AG04450 (cell line): ENCODE data around the gene SFXN5. TPM values are rescaled to one million over a fixed set of nuclear protein-coding genes. Genes with fewer than 3 reads are reported as not detected.

Source experiments
- CTCF ChIA-PET: fragments of 300-600, 350-600 bp; formaldehyde crosslinking; extraction: SDS; loops from one replicate; lab custom pipeline; 2022; ENCODE audit warnings: antibody characterized with exemption, inconsistent platforms; lab: Charles Lee
- POLR2A ChIA-PET: fragments of 350-600 bp; formaldehyde crosslinking; extraction: SDS; loops from one replicate; lab custom pipeline; 2021; ENCODE audit warnings: antibody characterized with exemption, inconsistent platforms; lab: Yijun Ruan, JAX
- DNase-seq: peaks from one replicate; pipeline ENCODE4 v3.0.0-alpha.2; 2011; ENCODE audit warnings: low read depth, low spot score
- H3K27ac ChIP-seq: one replicate; pipeline ENCODE4 v1.5.1; 2012; ENCODE audit warnings: low read depth, low read length, control low read depth
- H3K27me3 ChIP-seq: one replicate; pipeline ENCODE4 v1.6.0; 2012; ENCODE audit warnings: low read length; ENCODE audit not compliant: control insufficient read depth, insufficient read depth
- H3K4me3 ChIP-seq: 2 replicates; pipeline ENCODE4 v1.5.1; 2011; ENCODE audit warnings: mild to moderate bottlenecking, low read depth, low read length, control low read depth
- H3K9me3 ChIP-seq: 2 replicates; pipeline ENCODE4 v1.5.1; 2012; ENCODE audit warnings: low read length; ENCODE audit not compliant: control insufficient read depth, insufficient read depth
- polyA plus RNA-seq: library from polyadenylated mRNA; depleted of rRNA; stranded (reverse); fragments of >200 nt; gene quantifications from 2 replicates; pipeline ENCODE4 v1.2.3, GENCODE V29; 2011
- TF ChIP-seq, protein P1 (sequence below): IDR thresholded peaks from 2 replicates; pipeline ENCODE4 v1.5.1; 2011; ENCODE audit warnings: low read depth, low read length, control low read depth, inconsistent platforms

Gene SFXN5
- polyA plus RNA-seq, 1 experiment = 11.8 TPM

DNA sequence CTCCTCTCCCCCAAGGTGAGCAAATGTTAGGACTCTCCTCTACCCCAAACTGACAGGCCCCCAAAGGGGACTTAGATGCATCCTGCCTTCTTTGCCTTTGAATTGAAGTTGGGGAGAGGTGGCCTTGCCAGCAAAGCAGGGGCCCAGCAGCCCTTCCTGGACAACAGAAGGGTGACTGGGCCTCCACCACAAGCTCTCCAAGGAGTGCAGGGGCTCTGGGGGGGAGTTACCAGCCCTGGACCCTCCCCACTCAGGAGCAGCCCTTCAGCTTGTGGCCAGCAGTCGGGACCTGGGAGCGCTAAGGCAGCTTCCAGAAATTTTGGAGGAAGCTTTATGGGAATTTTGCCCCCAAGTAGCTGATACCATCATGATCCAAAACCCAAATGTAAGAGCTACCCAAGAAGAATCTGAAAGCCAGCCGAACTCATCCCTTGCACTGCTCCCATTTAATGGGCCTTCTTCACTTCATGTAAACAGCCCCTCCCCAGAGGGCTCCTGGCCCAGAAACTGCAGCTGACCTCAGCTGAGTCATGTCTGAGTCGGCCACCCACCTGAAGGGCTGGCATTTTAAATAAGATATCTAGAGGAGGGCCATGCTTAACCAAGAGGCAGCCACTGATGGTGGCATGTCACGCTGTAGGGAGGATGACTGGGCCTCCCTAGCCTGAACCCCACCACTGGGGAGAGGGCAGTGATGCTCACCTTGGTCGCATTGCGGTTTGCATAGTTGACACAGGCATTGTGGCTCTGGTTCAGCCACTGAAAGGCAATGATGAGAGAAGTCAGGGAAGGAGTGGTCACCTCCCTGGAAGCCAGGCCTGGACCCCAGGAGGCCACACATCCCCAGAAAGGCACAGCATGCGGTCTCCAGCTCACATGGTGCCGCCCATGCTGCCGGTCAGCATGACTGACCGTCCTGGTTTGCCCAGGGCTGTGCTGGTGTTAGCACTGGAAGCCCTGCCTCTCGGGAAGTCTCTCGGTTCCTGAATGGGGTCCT lies 71.5 kb downstream of the SFXN5 start:
- CTCF ChIA-PET = interaction anchor here (0.6 to 2.1 kb wide), 4 partner anchors 26 to 416 kb away, joined by 3 to 5 read pairs (median 4); no protein-coding TSS in a partner anchor

DNA sequence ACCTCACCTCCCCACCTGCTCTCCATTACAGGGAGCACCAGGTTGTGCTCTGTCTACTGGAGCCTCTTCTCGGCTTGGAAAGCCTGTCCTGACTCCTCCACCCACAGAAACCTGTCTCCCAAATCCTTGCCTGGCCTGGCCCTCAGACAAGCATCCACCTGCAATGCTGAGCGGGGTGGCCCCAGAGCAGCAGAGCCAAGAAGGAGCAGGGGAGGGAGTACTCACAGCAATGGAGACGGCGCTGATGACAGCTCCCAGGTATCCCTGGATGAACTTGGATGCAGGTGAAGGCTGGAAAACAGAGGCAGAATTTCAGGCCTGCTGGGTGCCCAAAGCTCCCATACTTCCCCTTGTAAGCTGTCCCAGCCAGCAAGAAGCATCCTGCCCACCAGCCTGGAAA lies 72.8 kb downstream of the SFXN5 start:
- no peak for DNase-seq
- TF ChIP-seq, protein P1, sequence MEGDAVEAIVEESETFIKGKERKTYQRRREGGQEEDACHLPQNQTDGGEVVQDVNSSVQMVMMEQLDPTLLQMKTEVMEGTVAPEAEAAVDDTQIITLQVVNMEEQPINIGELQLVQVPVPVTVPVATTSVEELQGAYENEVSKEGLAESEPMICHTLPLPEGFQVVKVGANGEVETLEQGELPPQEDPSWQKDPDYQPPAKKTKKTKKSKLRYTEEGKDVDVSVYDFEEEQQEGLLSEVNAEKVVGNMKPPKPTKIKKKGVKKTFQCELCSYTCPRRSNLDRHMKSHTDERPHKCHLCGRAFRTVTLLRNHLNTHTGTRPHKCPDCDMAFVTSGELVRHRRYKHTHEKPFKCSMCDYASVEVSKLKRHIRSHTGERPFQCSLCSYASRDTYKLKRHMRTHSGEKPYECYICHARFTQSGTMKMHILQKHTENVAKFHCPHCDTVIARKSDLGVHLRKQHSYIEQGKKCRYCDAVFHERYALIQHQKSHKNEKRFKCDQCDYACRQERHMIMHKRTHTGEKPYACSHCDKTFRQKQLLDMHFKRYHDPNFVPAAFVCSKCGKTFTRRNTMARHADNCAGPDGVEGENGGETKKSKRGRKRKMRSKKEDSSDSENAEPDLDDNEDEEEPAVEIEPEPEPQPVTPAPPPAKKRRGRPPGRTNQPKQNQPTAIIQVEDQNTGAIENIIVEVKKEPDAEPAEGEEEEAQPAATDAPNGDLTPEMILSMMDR = no peak
- POLR2A ChIA-PET = no interaction called here
- Histone ChIP-seq H3K27ac (no peak overlapping the region), H3K4me3 (no peak overlapping the region), H3K27me3 (no peaks in the 10 kb centered on the region), H3K9me3 (no peaks in the 10 kb centered on the region)
- CTCF ChIA-PET = interaction anchor here (2.1 kb wide), 1 partner anchor 179 kb away, joined by 5 read pairs; no protein-coding TSS in a partner anchor

More for the DNA sequence above, 71.5 kb downstream of the SFXN5 start:
- Histone ChIP-seq H3K4me3 (no peak overlapping the region), H3K27ac (no peak overlapping the region), H3K9me3 (no peaks in the 10 kb centered on the region), H3K27me3 (no peaks in the 10 kb centered on the region)
- DNase-seq = no peak
- TF ChIP-seq, protein P1 = no peak
- POLR2A ChIA-PET = no interaction called here

- TF ChIP-seq, protein P1 = no peak
- no peaks in the 10 kb centered on the region for H3K27me3 ChIP-seq
- H3K9me3 ChIP-seq = no peaks in the 10 kb centered on the region
- no peak overlapping the region for H3K4me3 ChIP-seq
- POLR2A ChIA-PET = no interaction called here
- DNase-seq = no peak
- CTCF ChIA-PET = no interaction called here
- H3K27ac ChIP-seq = no peak overlapping the region
Observed at GRCh38 chr2:72998234-72998651, 73.3 kb downstream of the SFXN5 start.

- no peaks in the 10 kb centered on the region for H3K9me3 ChIP-seq
- TF ChIP-seq, protein P1 = no peak
- H3K27ac ChIP-seq = no peak overlapping the region
- no peak for DNase-seq
- CTCF ChIA-PET = interaction anchor here (0.6 to 1.4 kb wide), 5 partner anchors 58 to 219 kb away, joined by 4 to 8 read pairs (median 5); no protein-coding TSS in a partner anchor
- H3K27me3 ChIP-seq = no peaks in the 10 kb centered on the region
- POLR2A ChIA-PET = no interaction called here
- no peak overlapping the region for H3K4me3 ChIP-seq
Observed at GRCh38 chr2:72996117-72996502, 75.4 kb downstream of the SFXN5 start.
